GM23338 (cell line): ENCODE measurements around the gene MYO5A. TPM values are rescaled to one million over a fixed set of nuclear protein-coding genes. Genes with fewer than 3 reads are reported as not detected.

Source experiments
- ATAC-seq: fragments of 200-7000 bp; cut with Tn5 transposase; 3 replicates; pipeline ENCODE4 v1.9.1; 2020
- DNase-seq: peaks from one replicate; pipeline ENCODE4 v3.0.0-alpha.2; 2015; ENCODE audit warnings: low spot score
- H2AFZ ChIP-seq: fragments of 200-600 bp; sonication (generic); 2 replicates; pipeline ENCODE4 v1.8.0; 2016; ENCODE audit warnings: antibody characterized with exemption, mild to moderate bottlenecking, moderate library complexity
- H3F3A ChIP-seq: fragments of 200-600 bp; sonication (generic); replicated peaks from 2 replicates; pipeline ENCODE4 v1.8.0; 2017; ENCODE audit warnings: antibody characterized with exemption, mixed run types, low read depth
- H3K27ac ChIP-seq: fragments of 200-600 bp; sonication (generic); 2 replicates; pipeline ENCODE4 v1.6.1; 2016; ENCODE audit warnings: low read depth
- H3K27me3 ChIP-seq: fragments of 200-600 bp; sonication (generic); 2 replicates; pipeline ENCODE4 v1.8.0; 2016; ENCODE audit warnings: mild to moderate bottlenecking, mixed run types, moderate library complexity; ENCODE audit not compliant: insufficient read depth
- H3K36me3 ChIP-seq: fragments of 200-600 bp; sonication (generic); 2 replicates; pipeline ENCODE4 v1.8.0; 2016; ENCODE audit warnings: mild to moderate bottlenecking; ENCODE audit not compliant: insufficient read depth
- H3K4me1 ChIP-seq: fragments of 200-600 bp; sonication (generic); 2 replicates; pipeline ENCODE4 v1.8.0; 2016; ENCODE audit warnings: mild to moderate bottlenecking, moderate library complexity; ENCODE audit not compliant: insufficient read depth
- H3K4me2 ChIP-seq: fragments of 200-600 bp; sonication (generic); 2 replicates; pipeline ENCODE4 v1.7.1; 2017; ENCODE audit warnings: mixed run types
- H3K4me3 ChIP-seq: fragments of 200-600 bp; sonication (generic); 2 replicates; pipeline ENCODE4 v1.6.1; 2016; ENCODE audit warnings: mixed run types
- H3K79me2 ChIP-seq: fragments of 200-600 bp; sonication (generic); replicated peaks from 2 replicates; pipeline ENCODE4 v1.8.0; 2017; ENCODE audit warnings: mild to moderate bottlenecking; ENCODE audit not compliant: insufficient read depth
- H3K9me2 ChIP-seq: fragments of 200-600 bp; sonication (generic); 2 replicates; pipeline ENCODE4 v1.8.0; 2017; ENCODE audit not compliant: insufficient read depth
- H4K20me1 ChIP-seq: fragments of 200-600 bp; sonication (generic); replicated peaks from 2 replicates; pipeline ENCODE4 v1.8.0; 2017; ENCODE audit warnings: mild to moderate bottlenecking; ENCODE audit not compliant: insufficient read depth
- H3K27ac Mint-ChIP-seq: 2 replicates; pipeline ENCODE4 v1.8.0; 2020; ENCODE audit warnings: inconsistent platforms, mild to moderate bottlenecking, moderate library complexity, mixed read lengths
- H3K27me3 Mint-ChIP-seq: 3 replicates; pipeline ENCODE4 v1.8.0; 2022; ENCODE audit warnings: low read depth, mild to moderate bottlenecking, moderate library complexity, mixed read lengths, inconsistent platforms; ENCODE audit not compliant: insufficient read depth, poor library complexity
- H3K36me3 Mint-ChIP-seq: 3 replicates; pipeline ENCODE4 v1.8.0; 2021; ENCODE audit warnings: low read depth, mild to moderate bottlenecking, inconsistent platforms, moderate library complexity, mixed read lengths
- H3K4me1 Mint-ChIP-seq: 3 replicates; pipeline ENCODE4 v1.8.0; 2020; ENCODE audit warnings: mild to moderate bottlenecking, inconsistent platforms, mixed read lengths
- H3K4me3 Mint-ChIP-seq: 3 replicates; pipeline ENCODE4 v1.8.0; 2021; ENCODE audit warnings: moderate library complexity, mild to moderate bottlenecking, inconsistent platforms, mixed read lengths
- H3K9me3 Mint-ChIP-seq: 3 replicates; pipeline ENCODE4 v1.8.0; 2020; ENCODE audit warnings: moderate library complexity, mild to moderate bottlenecking, inconsistent platforms, mixed read lengths
- JUNB ChIP-seq: IDR thresholded peaks from one replicate; pipeline ENCODE4 v1.6.1; 2016; ENCODE audit warnings: antibody characterized with exemption; ENCODE audit not compliant: unreplicated experiment
- ZNF462 ChIP-seq: fragments of 250-450 bp; sonication (Bioruptor Pico); IDR thresholded peaks from 2 replicates; pipeline ENCODE4 v1.5.0; 2020; ENCODE audit warnings: mild to moderate bottlenecking, moderate library complexity
- polyA plus RNA-seq: library from polyadenylated mRNA; unstranded; fragments of >200 nt; fragmentation: Nextera tagmentation; extraction: Ambion mirVana; gene quantifications from 2 replicates; pipeline ENCODE4 v1.2.1, GENCODE V29; 2016
- total RNA-seq: library from RNA; depleted of rRNA; stranded (reverse); fragments of >200 nt; shearing (Covaris generic); gene quantifications from 2 replicates; pipeline ENCODE4 v1.2.3, GENCODE V29; 2014
- TF ChIP-seq, protein P1 (sequence below): IDR thresholded peaks from one replicate; pipeline ENCODE4 v1.6.1; 2018; ENCODE audit warnings: antibody characterized with exemption; ENCODE audit not compliant: unreplicated experiment

Gene MYO5A
- total and polyA plus RNA-seq, 2 experiments from 2014 or later, result 5.7 to 31.8 TPM

- Histone ChIP-seq H3K4me3 (no peak overlapping the region), H3K27me3 (no peaks in the 10 kb centered on the region), H3K4me1 (peaks cover 3% of the 10 kb centered on the region; the same call in 1 of the 2 replicates), H3F3A (no peaks in the 10 kb centered on the region), H3K79me2 (peaks cover 26% of the 10 kb centered on the region), H3K36me3 (no peaks in the 10 kb centered on the region; the same call in 1 of the 2 replicates), H3K27ac (no peak overlapping the region), H4K20me1 (no peaks in the 10 kb centered on the region), H3K4me2 (no peak overlapping the region), H3K9me2 (no peaks in the 10 kb centered on the region), H2AFZ (no peak overlapping the region)
- Mint-ChIP-seq H3K4me3 (no peak overlapping the region), H3K9me3 (peaks cover 12% of the 10 kb centered on the region; the same call in 2 of the 3 replicates), H3K36me3 (peaks cover 40% of the 10 kb centered on the region), H3K27ac (no peak overlapping the region), H3K4me1 (peaks cover 36% of the 10 kb centered on the region), H3K27me3 (peaks cover 9% of the 10 kb centered on the region)
- no peak for DNase-seq
- ATAC-seq, result no peak
- TF ChIP-seq JUNB, result no peak
- no peak for TF ChIP-seq ZNF462 (CRISPR knock-in tag)
- TF ChIP-seq, protein P1, sequence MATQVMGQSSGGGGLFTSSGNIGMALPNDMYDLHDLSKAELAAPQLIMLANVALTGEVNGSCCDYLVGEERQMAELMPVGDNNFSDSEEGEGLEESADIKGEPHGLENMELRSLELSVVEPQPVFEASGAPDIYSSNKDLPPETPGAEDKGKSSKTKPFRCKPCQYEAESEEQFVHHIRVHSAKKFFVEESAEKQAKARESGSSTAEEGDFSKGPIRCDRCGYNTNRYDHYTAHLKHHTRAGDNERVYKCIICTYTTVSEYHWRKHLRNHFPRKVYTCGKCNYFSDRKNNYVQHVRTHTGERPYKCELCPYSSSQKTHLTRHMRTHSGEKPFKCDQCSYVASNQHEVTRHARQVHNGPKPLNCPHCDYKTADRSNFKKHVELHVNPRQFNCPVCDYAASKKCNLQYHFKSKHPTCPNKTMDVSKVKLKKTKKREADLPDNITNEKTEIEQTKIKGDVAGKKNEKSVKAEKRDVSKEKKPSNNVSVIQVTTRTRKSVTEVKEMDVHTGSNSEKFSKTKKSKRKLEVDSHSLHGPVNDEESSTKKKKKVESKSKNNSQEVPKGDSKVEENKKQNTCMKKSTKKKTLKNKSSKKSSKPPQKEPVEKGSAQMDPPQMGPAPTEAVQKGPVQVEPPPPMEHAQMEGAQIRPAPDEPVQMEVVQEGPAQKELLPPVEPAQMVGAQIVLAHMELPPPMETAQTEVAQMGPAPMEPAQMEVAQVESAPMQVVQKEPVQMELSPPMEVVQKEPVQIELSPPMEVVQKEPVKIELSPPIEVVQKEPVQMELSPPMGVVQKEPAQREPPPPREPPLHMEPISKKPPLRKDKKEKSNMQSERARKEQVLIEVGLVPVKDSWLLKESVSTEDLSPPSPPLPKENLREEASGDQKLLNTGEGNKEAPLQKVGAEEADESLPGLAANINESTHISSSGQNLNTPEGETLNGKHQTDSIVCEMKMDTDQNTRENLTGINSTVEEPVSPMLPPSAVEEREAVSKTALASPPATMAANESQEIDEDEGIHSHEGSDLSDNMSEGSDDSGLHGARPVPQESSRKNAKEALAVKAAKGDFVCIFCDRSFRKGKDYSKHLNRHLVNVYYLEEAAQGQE, result no peak
Measured at GRCh38 chr15:52290329-52290728, 238.4 kb downstream of the MYO5A start.
